ENCODE data around the gene TGOLN2. TPM values are rescaled to one million over a fixed set of nuclear protein-coding genes. Genes with fewer than 3 reads are reported as not detected.
"Not testable (repeated sequence)": the region's sequence is repeated elsewhere in the genome, so short reads cannot be mapped to it uniquely, and the experiment has no call there.

TGOLN2 gene
- total RNA-seq, 1 experiment from 2014 or later, result 178 TPM

DNA sequence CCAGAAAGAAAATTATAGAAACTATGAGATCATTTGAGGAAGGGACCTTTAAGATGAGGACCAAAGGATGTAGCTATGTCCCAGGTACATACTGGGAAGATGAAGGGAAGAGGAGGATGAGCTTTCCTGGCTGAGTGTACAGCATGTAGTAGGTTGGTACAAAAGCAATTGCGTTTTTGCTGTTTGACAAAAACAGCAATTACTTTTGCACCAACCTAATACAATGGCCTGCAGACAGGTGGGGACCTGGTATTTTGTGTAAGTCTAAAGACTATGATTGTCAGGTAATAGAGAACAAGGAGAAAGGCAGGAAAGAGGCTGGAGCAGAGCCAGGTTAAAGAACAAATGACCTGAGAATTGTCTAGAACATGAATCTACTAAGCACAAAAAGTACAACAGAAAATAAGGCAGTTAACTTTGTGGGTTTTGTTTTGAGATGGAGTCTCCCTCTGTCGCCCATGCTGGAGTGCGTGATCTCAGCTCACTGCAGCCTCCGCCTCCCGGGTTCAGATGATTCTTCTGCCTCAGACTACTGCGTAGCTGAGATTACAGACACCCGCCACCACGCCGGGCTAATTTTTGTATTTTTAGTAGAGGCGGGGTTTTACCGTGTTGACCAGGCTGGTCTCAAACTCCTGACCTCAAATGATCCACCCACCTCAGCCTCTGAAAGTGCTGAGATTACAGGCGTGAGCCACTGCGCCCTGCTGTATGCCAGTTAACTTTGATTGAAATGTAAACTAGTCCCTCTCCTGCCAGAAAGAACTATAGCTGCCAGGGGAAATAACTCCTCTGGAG, 3.2 kb upstream of the TGOLN2 start:
- intact Hi-C loops (cut with micrococcal nuclease; ENCODE audit: unreplicated experiment) (no loop called here), in situ Hi-C loops (cut with HindIII; ENCODE audit: low pct_unique_long_range_greater_than_20kb, low sequenced_read_pairs) (no loop called here)
- Histone ChIP-seq H3K4me1 (ENCODE audit: control insufficient read depth, insufficient read depth, low read length) (no peaks in the 10 kb centered on the region), H3K27me3 (ENCODE audit: control insufficient read depth, insufficient read depth, low read length) (no peaks in the 10 kb centered on the region), H3K36me3 (ENCODE audit: control insufficient read depth, insufficient read depth, low read length) (no peaks in the 10 kb centered on the region; the same call in 1 of the 2 replicates), H3K9me3 (ENCODE audit: control insufficient read depth, insufficient read depth, low read depth, low read length) (no peaks in the 10 kb centered on the region), H3K27ac (ENCODE audit: low read length) (no peak overlapping the region), H3K4me3 (ENCODE audit: low read depth in 2 of 2, low read length in 2 of 2) (no peak overlapping the region)
- CTCF ChIA-PET, result no interaction called here
- no peak for DNase-seq (ENCODE audit: low read depth, low spot score)
- no peak for ATAC-seq
- TF ChIP-seq TCF7L2 (IDR thresholded peaks at IDR 0.05; ENCODE audit: low read depth, low read length) (no peak), SIN3A (IDR thresholded peaks at IDR 0.05; ENCODE audit: borderline replicate concordance, insufficient read depth, low read depth, low read length) (no peak), POLR2AphosphoS5 (IDR thresholded peaks at IDR 0.05; ENCODE audit: low read depth, low read length) (no peak)
- TF ChIP-seq, protein P1, sequence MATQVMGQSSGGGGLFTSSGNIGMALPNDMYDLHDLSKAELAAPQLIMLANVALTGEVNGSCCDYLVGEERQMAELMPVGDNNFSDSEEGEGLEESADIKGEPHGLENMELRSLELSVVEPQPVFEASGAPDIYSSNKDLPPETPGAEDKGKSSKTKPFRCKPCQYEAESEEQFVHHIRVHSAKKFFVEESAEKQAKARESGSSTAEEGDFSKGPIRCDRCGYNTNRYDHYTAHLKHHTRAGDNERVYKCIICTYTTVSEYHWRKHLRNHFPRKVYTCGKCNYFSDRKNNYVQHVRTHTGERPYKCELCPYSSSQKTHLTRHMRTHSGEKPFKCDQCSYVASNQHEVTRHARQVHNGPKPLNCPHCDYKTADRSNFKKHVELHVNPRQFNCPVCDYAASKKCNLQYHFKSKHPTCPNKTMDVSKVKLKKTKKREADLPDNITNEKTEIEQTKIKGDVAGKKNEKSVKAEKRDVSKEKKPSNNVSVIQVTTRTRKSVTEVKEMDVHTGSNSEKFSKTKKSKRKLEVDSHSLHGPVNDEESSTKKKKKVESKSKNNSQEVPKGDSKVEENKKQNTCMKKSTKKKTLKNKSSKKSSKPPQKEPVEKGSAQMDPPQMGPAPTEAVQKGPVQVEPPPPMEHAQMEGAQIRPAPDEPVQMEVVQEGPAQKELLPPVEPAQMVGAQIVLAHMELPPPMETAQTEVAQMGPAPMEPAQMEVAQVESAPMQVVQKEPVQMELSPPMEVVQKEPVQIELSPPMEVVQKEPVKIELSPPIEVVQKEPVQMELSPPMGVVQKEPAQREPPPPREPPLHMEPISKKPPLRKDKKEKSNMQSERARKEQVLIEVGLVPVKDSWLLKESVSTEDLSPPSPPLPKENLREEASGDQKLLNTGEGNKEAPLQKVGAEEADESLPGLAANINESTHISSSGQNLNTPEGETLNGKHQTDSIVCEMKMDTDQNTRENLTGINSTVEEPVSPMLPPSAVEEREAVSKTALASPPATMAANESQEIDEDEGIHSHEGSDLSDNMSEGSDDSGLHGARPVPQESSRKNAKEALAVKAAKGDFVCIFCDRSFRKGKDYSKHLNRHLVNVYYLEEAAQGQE (IDR thresholded peaks at IDR 0.05; ENCODE audit: insufficient read depth in 1 of 2, low read depth in 2 of 2, low read length in 1 of 2), result no peak
- TF ChIP-seq, protein P2, sequence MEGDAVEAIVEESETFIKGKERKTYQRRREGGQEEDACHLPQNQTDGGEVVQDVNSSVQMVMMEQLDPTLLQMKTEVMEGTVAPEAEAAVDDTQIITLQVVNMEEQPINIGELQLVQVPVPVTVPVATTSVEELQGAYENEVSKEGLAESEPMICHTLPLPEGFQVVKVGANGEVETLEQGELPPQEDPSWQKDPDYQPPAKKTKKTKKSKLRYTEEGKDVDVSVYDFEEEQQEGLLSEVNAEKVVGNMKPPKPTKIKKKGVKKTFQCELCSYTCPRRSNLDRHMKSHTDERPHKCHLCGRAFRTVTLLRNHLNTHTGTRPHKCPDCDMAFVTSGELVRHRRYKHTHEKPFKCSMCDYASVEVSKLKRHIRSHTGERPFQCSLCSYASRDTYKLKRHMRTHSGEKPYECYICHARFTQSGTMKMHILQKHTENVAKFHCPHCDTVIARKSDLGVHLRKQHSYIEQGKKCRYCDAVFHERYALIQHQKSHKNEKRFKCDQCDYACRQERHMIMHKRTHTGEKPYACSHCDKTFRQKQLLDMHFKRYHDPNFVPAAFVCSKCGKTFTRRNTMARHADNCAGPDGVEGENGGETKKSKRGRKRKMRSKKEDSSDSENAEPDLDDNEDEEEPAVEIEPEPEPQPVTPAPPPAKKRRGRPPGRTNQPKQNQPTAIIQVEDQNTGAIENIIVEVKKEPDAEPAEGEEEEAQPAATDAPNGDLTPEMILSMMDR (IDR thresholded peaks at IDR 0.05), result no peak
- POLR2A ChIA-PET, result no interaction called here
- no TSS peak for BruUV-seq (replicated peaks)

DNA sequence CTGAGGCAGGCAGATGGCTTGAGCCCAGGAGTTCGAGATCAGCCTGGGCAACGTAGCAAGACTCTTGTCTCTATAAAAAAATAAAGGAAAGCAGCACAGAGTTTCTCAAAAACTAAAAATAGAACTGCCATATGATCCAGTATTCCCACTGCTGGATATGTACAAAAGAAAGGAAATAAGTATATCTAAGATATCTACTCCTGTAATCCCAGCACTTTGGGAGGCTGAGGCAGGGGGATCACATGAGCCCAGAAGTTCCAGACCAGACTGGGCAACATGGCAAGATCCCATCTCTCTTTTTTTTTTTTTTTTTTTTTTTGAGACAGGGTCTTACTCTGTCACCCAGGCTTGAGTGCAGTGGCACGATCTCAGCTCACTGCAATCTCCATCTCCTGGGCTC, 1.9 kb upstream of the TGOLN2 start:
- BruUV-seq (replicated peaks); H3K27me3 ChIP-seq (ENCODE audit: control insufficient read depth, insufficient read depth, low read length); intact Hi-C loops (cut with micrococcal nuclease; ENCODE audit: unreplicated experiment); CTCF ChIA-PET; in situ Hi-C loops (cut with HindIII; ENCODE audit: low pct_unique_long_range_greater_than_20kb, low sequenced_read_pairs); POLR2A ChIA-PET; H3K4me3 ChIP-seq (ENCODE audit: low read depth in 2 of 2, low read length in 2 of 2); H3K36me3 ChIP-seq (ENCODE audit: control insufficient read depth, insufficient read depth, low read length); H3K27ac ChIP-seq (ENCODE audit: low read length); DNase-seq (ENCODE audit: low read depth, low spot score); ATAC-seq; H3K9me3 ChIP-seq (ENCODE audit: control insufficient read depth, insufficient read depth, low read depth, low read length): not testable (repeated sequence)
- peaks cover 11% of the 10 kb centered on the region for H3K4me1 ChIP-seq (ENCODE audit: control insufficient read depth, insufficient read depth, low read length)

DNA sequence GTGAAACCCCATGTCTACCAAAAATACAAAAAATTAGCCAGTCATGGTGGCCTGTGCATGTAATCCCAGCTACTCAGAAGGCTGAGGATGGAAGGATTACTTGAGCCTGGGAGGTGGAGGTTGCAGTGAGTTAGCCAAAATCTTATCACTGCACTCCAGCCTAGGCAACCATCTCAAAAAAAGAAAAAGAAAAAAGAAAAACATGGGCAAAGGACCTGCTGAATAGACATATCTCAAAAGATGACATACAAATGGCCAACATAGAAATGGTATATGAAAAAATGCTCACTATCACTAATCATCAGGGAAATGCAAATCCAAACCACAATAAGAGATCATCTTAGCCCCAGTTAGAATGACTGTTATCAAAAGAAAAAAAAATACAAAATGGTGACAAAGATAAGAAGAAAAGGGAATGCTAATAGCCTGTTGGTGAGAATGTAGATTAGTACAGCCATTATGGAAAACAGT, 1.4 kb upstream of the TGOLN2 start:
- DNase-seq (ENCODE audit: low read depth, low spot score) (no peak), ATAC-seq (no peak)
- TF ChIP-seq, protein P2 (IDR thresholded peaks at IDR 0.05), result no peak
- TF ChIP-seq, protein P1 (IDR thresholded peaks at IDR 0.05; ENCODE audit: insufficient read depth in 1 of 2, low read depth in 2 of 2, low read length in 1 of 2), result no peak
- TF ChIP-seq SIN3A (IDR thresholded peaks at IDR 0.05; ENCODE audit: borderline replicate concordance, insufficient read depth, low read depth, low read length) (no peak), POLR2AphosphoS5 (IDR thresholded peaks at IDR 0.05; ENCODE audit: low read depth, low read length) (no peak), TCF7L2 (IDR thresholded peaks at IDR 0.05; ENCODE audit: low read depth, low read length) (no peak)
- Histone ChIP-seq H3K36me3 (ENCODE audit: control insufficient read depth, insufficient read depth, low read length) (peaks cover 5% of the 10 kb centered on the region), H3K27me3 (ENCODE audit: control insufficient read depth, insufficient read depth, low read length) (no peaks in the 10 kb centered on the region), H3K9me3 (ENCODE audit: control insufficient read depth, insufficient read depth, low read depth, low read length) (no peaks in the 10 kb centered on the region), H3K4me3 (ENCODE audit: low read depth in 2 of 2, low read length in 2 of 2) (no peak overlapping the region), H3K27ac (ENCODE audit: low read length) (no peak overlapping the region), H3K4me1 (ENCODE audit: control insufficient read depth, insufficient read depth, low read length) (peaks cover 12% of the 10 kb centered on the region)
- ChIA-PET CTCF (no interaction called here), POLR2A (no interaction called here)
- BruUV-seq (replicated peaks), result no TSS peak
- intact Hi-C loops (cut with micrococcal nuclease; ENCODE audit: unreplicated experiment), result no loop called here
- in situ Hi-C loops (cut with HindIII; ENCODE audit: low pct_unique_long_range_greater_than_20kb, low sequenced_read_pairs), result no loop called here
